PC-9 (cell line): ENCODE data around the gene RFX4.

Experiments used
- CTCF ChIP-seq: fragments of 200-600 bp; sonication (generic); conservative IDR thresholded peaks from 2 replicates; pipeline ENCODE4 v1.6.1; 2017; ENCODE audit warnings: mixed run types, antibody characterized with exemption, mild to moderate bottlenecking, moderate library complexity
- EZH2 ChIP-seq: fragments of 200-600 bp; sonication (generic); IDR thresholded peaks from 2 replicates; pipeline ENCODE4 v1.8.0; 2017; ENCODE audit warnings: antibody characterized with exemption, low read depth

GRCh38 chr12:106711316-106711715 lies 128.5 kb downstream of the RFX4 start:
- no peak for TF ChIP-seq EZH2
- TF ChIP-seq CTCF = no peak
